Common myeloid progenitor, CD34-positive (primary cell): ENCODE measurements around the gene TRIM44.

ENCODE experiments used
- CTCF ChIA-PET: fragments of 350-600 bp; sonication (Branson Sonifier 250); formaldehyde crosslinking; loops from one replicate; lab custom pipeline; 2021; ENCODE audit warnings: antibody characterized with exemption; lab: Charles Lee
- POLR2A ChIA-PET: fragments of 350-600 bp; sonication (Branson Sonifier 250); formaldehyde crosslinking; loops from one replicate; lab custom pipeline; 2021; ENCODE audit warnings: antibody characterized with exemption; lab: Charles Lee
- DNase-seq, 3 donors: peaks; one replicate each; pipeline versions ENCODE4 v3.0.0 to v3.0.0-alpha.2; 2013
- H3K27ac ChIP-seq, 2 experiments: 1 replicate in 1 of 2; 2 replicates in 1 of 2; pipeline ENCODE4 v1.7.0; 2013; ENCODE audit warnings: inconsistent platforms in 2 of 2, low read length in 2 of 2, mild to moderate bottlenecking in 2 of 2, low read depth in 1 of 2, moderate library complexity in 1 of 2; ENCODE audit not compliant: severe bottlenecking in 2 of 2, insufficient read depth in 1 of 2, poor library complexity in 1 of 2
- H3K27me3 ChIP-seq, 5 experiments: replicated peaks in 2 of 5; 1 replicate in 3 of 5; 2 replicates in 2 of 5; pipeline versions ENCODE4 v1.6.1 to v1.7.0; 2013; ENCODE audit warnings: low read length in 4 of 5, mild to moderate bottlenecking in 2 of 5, moderate library complexity in 2 of 5, inconsistent platforms in 1 of 5; ENCODE audit not compliant: insufficient read depth in 5 of 5, control insufficient read depth in 4 of 5
- H3K36me3 ChIP-seq, 4 experiments: 1 replicate in 2 of 4; 2 replicates in 2 of 4; pipeline versions ENCODE4 v1.6.1 to v1.7.0; 2013; ENCODE audit warnings: low read length in 3 of 4, control low read depth in 1 of 4, mild to moderate bottlenecking in 1 of 4; ENCODE audit not compliant: control insufficient read depth in 4 of 4, insufficient read depth in 4 of 4
- H3K4me1 ChIP-seq, 4 experiments: 1 replicate in 3 of 4; 2 replicates in 1 of 4; pipeline versions ENCODE4 v1.6.1 to v1.7.1; 2013; ENCODE audit warnings: low read length in 3 of 4, mild to moderate bottlenecking in 3 of 4, control low read depth in 1 of 4, inconsistent platforms in 1 of 4, moderate library complexity in 1 of 4; ENCODE audit not compliant: control insufficient read depth in 4 of 4, insufficient read depth in 4 of 4; ENCODE audit errors: control extremely low read depth in 1 of 4
- H3K4me3 ChIP-seq, 7 experiments: 1 replicate in 4 of 7; 2 replicates in 3 of 7; pipeline versions ENCODE4 v1.5.1 to v1.7.0; 2013; ENCODE audit warnings: mild to moderate bottlenecking in 7 of 7, low read length in 6 of 7, moderate library complexity in 6 of 7, inconsistent platforms in 2 of 7, low read depth in 2 of 7, control low read depth in 1 of 7; ENCODE audit not compliant: insufficient read depth in 4 of 7, control insufficient read depth in 1 of 7; ENCODE audit errors: extremely low read depth in 1 of 7
- H3K9me3 ChIP-seq, 5 experiments: 1 replicate in 4 of 5; 2 replicates in 1 of 5; pipeline versions ENCODE4 v1.6.1 to v1.7.1; 2013; ENCODE audit warnings: low read length in 4 of 5, mild to moderate bottlenecking in 2 of 5, inconsistent platforms in 1 of 5, low read depth in 1 of 5, moderate library complexity in 1 of 5; ENCODE audit not compliant: control insufficient read depth in 4 of 5, insufficient read depth in 2 of 5; ENCODE audit errors: control extremely low read depth in 1 of 5
- WGBS: methylation state at CpG from one replicate; pipeline ENCODE4 v1.1.5; 2013; ENCODE audit not compliant: insufficient coverage; 5-methylcytosine and 5-hydroxymethylcytosine counted together

Gene TRIM44

DNA sequence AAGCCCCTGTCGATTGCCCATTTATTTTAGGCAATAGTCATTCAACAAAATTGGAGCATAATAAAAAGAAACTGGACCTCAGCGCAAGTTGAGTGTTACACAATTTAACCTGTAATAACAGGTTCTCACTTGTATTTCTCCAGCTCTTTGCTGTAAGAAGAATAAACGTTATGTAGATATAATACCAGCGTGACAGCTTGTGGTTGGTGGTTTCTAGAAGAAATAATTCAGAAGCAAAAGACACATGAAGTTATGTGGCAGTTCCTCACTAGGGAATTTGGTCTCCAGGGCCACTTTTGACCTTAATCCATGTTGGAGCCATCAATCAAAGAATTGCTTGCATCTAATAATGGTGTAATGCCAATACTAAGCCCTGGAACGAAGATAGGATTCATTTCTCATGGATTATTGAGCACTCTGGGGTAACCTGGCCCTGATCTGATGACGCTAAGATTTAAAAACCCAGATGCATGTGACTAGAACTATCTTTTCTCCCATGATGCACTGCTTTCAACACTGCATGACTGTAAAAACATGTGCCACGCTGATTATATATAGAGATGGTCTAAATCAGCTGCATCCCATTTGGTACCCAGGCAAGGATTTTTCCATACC lies 151.6 kb downstream of the TRIM44 start:
- H3K36me3 ChIP-seq = peaks cover 0 to 4% (median 3%) of the 10 kb centered on the region in 4 experiments
- ChIA-PET CTCF (interaction anchor here (0.9 to 4.7 kb wide), 7 partner anchors 9 to 478 kb away, joined by 3 to 44 read pairs (median 3); no protein-coding TSS in a partner anchor), POLR2A (no interaction called here)
- H3K4me1 ChIP-seq = peaks cover 6 to 34% (median 14%) of the 10 kb centered on the region in 4 experiments
- no peaks in the 10 kb centered on the region for H3K27me3 ChIP-seq
- no peaks in the 10 kb centered on the region for H3K9me3 ChIP-seq
- DNase-seq = peak in 2 of 3 donors; percentile 45 to 72
- H3K27ac ChIP-seq = no peak overlapping the region
- H3K4me3 ChIP-seq = no peak overlapping the region
- WGBS = 52% methylated on average over 3 of the region's 7 CpGs

DNA sequence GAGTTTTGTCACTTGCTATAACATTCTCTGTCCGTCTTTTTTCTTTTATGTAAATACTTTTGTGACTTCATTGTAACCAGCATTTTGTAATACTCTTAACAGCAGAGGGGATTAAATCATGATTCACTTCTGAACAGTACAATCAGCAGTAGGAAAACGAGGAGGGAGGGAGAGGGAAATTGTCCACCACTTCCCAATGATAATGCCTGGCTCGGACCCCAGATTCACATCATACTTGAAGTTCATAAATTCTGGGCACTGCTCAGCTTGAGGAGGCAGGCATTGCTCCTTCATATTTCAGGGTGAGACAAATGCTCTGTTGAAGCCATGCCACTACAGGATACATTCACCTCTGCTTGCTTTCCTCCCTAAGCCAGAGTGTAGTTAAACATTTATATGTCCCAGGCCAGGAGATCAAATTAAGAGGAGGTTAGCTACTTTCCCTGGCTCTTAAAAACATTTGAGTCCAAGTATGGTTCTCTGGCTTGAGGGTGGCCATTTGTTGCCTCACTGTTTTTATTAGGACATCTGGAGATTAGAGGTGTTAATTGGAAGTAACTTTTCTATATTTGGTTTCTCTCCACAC lies 152.2 kb downstream of the TRIM44 start:
- ChIA-PET POLR2A (no interaction called here), CTCF (interaction anchor here (1.0 to 1.4 kb wide), 4 partner anchors 9 to 192 kb away, joined by 3 to 4 read pairs (median 3); no protein-coding TSS in a partner anchor)
- Histone ChIP-seq H3K4me3 (no peak overlapping the region), H3K9me3 (no peaks in the 10 kb centered on the region), H3K4me1 (peaks cover 6 to 34% (median 14%) of the 10 kb centered on the region in 4 experiments), H3K36me3 (peaks cover 0 to 4% (median 3%) of the 10 kb centered on the region in 4 experiments), H3K27ac (no peak overlapping the region), H3K27me3 (no peaks in the 10 kb centered on the region)
- WGBS = 71% methylated on average over 1 of the region's 3 CpGs
- DNase-seq = no peak

DNA sequence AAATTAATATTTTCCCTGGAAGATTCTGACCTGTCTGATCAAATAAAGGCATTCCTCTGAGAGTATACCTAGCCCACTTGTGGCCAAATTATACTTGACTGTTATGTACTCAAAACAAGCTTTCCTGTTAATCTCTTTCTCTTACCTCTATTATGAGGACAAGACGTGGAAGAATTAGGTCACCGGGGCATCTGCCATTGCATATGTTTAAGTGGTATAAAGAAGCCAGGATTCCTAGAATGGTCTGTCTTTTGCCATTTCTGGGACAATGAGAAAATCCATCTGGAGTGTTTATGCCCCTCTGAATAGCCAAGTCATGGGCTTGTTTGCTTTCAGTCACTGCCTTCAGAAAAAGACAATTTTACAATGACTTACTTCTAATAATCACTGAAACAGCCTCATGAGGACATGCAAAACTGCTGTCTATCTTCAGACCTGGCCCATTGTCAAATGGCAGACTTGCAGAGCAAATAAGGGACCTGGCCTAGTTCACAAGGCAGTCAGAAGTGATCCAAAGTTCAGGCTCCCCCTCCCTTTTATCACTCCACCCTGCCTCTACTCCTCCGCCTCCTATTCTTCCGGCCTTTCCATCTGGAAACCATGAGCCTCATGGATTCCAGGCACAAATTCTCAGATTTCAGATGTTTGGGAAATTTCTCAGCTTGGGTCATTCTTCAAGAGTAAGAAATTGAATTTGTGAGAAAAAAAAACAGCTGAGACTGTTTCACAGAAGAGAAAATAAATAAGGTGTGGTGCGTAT lies 153.2 kb downstream of the TRIM44 start:
- no peaks in the 10 kb centered on the region for H3K27me3 ChIP-seq
- no peak overlapping the region for H3K27ac ChIP-seq
- peaks cover 6 to 34% (median 13%) of the 10 kb centered on the region in 4 experiments for H3K4me1 ChIP-seq
- ChIA-PET CTCF (interaction anchor here (1.0 kb wide), 1 partner anchor 8 kb away, joined by 3 read pairs; no protein-coding TSS in a partner anchor), POLR2A (no interaction called here)
- whole genome bisulfite sequencing = 100% methylated on average over 1 of the region's 5 CpGs
- no peak for DNase-seq
- peaks cover 0 to 4% (median 3%) of the 10 kb centered on the region in 4 experiments for H3K36me3 ChIP-seq
- no peaks in the 10 kb centered on the region for H3K9me3 ChIP-seq
- H3K4me3 ChIP-seq = no peak overlapping the region

- H3K27ac ChIP-seq = no peak overlapping the region
- peaks cover 0 to 5% (median 2%) of the 10 kb centered on the region in 4 experiments for H3K4me1 ChIP-seq
- no peaks in the 10 kb centered on the region for H3K9me3 ChIP-seq
- H3K27me3 ChIP-seq = no peaks in the 10 kb centered on the region
- DNase-seq = no peak
- H3K36me3 ChIP-seq = peaks cover 0 to 4% (median 3%) of the 10 kb centered on the region in 4 experiments
- POLR2A ChIA-PET = no interaction called here
- 98% methylated on average over 5 of the region's 5 CpGs for WGBS
- CTCF ChIA-PET = interaction anchor here (2.1 to 6.8 kb wide), 5 partner anchors 9 to 438 kb away, joined by 12 to 67 read pairs (median 26); no protein-coding TSS in a partner anchor
- no peak overlapping the region for H3K4me3 ChIP-seq
Observed at GRCh38 chr11:35820614-35821013, 158.0 kb downstream of the TRIM44 start.

GRCh38 chr11:35822815-35823495 lies 160.4 kb downstream of the TRIM44 start:
- no peak overlapping the region for H3K4me3 ChIP-seq
- ChIA-PET CTCF (interaction anchor here (0.6 to 6.8 kb wide), 25 partner anchors 8 to 654 kb away, joined by 3 to 67 read pairs (median 4); no protein-coding TSS in a partner anchor), POLR2A (interaction anchor here (1.0 kb wide), 2 partner anchors 22 to 23 kb away, joined by 3 read pairs; no protein-coding TSS in a partner anchor)
- H3K27me3 ChIP-seq = no peaks in the 10 kb centered on the region
- peak in 2 of 3 donors; percentile 18 to 30 for DNase-seq
- no peaks in the 10 kb centered on the region for H3K9me3 ChIP-seq
- no peaks in the 10 kb centered on the region for H3K36me3 ChIP-seq
- H3K4me1 ChIP-seq = peaks cover 0 to 5% (median 2%) of the 10 kb centered on the region in 4 experiments
- WGBS = 100% methylated on average over 1 of the region's 2 CpGs
- H3K27ac ChIP-seq = no peak overlapping the region

- Histone ChIP-seq H3K4me1 (peaks cover 0 to 5% (median 2%) of the 10 kb centered on the region in 4 experiments), H3K4me3 (no peak overlapping the region), H3K27me3 (no peaks in the 10 kb centered on the region), H3K27ac (no peak overlapping the region), H3K36me3 (no peaks in the 10 kb centered on the region), H3K9me3 (no peaks in the 10 kb centered on the region)
- DNase-seq = no peak
- CTCF ChIA-PET = interaction anchor here (1.1 to 6.8 kb wide), 4 partner anchors 9 to 208 kb away, joined by 3 to 67 read pairs (median 24); no protein-coding TSS in a partner anchor
- WGBS = 98% methylated on average over 9 of the region's 10 CpGs
- POLR2A ChIA-PET = no interaction called here
Observed at GRCh38 chr11:35823742-35824298, 161.2 kb downstream of the TRIM44 start.
